C4-2B (cell line): ENCODE results near the gene APOC1.

Experiments used
- CTCF ChIP-seq: fragments of 450-650 bp; conservative IDR thresholded peaks from 2 replicates; pipeline ENCODE4 v1.5.1; 2017; ENCODE audit warnings: mild to moderate bottlenecking
- ZFX ChIP-seq: fragments of 450-650 bp; IDR thresholded peaks from 2 replicates; pipeline ENCODE4 v1.6.1; 2017

DNA sequence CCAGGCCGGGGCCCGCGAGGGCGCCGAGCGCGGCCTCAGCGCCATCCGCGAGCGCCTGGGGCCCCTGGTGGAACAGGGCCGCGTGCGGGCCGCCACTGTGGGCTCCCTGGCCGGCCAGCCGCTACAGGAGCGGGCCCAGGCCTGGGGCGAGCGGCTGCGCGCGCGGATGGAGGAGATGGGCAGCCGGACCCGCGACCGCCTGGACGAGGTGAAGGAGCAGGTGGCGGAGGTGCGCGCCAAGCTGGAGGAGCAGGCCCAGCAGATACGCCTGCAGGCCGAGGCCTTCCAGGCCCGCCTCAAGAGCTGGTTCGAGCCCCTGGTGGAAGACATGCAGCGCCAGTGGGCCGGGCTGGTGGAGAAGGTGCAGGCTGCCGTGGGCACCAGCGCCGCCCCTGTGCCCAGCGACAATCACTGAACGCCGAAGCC is 5.6 kb upstream of the APOC1 start:
- TF ChIP-seq CTCF (no peak), ZFX (no peak)
